Measurements from ENCODE around the gene MAP2K5.

DNA sequence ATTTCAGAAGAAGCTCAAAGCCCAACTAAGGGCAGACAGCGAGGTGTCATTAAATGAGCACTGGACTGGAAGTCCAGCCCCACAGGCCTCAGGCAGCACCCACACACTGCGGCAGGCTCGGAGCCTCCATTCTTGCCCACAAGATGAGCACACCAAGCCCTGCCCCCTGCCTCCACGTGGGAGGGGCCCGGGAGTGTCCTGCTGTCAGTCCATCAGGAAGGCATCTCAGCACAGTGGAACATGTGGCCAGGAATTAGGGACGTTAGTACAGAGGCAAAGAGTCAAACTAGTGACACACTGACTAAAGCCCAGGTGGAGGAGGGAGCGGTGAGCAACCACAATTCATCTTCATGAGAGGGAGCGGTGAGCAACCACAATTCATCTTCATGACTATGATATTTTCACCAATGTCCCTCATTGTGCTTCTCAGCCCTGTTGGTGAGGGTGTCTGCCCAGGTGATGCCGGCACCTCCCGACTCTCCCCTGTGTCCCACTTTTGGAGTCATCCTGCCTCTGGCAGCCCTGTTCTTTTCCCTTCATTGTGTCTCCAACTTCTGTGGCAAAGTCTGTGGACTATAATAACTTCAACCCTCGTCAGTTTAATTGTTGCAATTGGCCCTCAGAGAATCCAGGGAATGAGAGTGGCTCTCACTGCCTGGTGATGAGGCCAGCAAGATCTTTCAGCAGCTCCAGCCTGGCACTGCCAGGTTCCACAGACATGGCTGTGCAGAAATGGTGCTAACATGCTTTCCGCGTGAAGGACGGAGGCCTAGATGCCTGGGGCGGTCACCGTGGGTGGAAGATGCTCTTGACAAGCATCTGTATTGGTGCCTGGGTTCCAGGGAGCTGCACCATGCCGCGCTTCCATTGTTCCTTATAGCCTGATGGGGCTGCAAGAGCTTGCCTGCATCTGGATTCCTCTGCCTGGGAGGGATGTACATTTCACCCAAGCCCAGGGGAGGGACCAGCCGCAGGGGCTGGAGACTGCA, 259.7 kb downstream of the MAP2K5 start:
- TF ChIP-seq, protein P1, sequence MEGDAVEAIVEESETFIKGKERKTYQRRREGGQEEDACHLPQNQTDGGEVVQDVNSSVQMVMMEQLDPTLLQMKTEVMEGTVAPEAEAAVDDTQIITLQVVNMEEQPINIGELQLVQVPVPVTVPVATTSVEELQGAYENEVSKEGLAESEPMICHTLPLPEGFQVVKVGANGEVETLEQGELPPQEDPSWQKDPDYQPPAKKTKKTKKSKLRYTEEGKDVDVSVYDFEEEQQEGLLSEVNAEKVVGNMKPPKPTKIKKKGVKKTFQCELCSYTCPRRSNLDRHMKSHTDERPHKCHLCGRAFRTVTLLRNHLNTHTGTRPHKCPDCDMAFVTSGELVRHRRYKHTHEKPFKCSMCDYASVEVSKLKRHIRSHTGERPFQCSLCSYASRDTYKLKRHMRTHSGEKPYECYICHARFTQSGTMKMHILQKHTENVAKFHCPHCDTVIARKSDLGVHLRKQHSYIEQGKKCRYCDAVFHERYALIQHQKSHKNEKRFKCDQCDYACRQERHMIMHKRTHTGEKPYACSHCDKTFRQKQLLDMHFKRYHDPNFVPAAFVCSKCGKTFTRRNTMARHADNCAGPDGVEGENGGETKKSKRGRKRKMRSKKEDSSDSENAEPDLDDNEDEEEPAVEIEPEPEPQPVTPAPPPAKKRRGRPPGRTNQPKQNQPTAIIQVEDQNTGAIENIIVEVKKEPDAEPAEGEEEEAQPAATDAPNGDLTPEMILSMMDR (conservative IDR thresholded peaks at IDR 0.05 in 1 of 2, IDR thresholded peaks at IDR 0.05 in 1 of 2; ENCODE audit: extremely low read depth in 1 of 2, insufficient read depth in 1 of 2, low read depth in 1 of 2, low read length in 2 of 2) = no peak
- no peak for TF ChIP-seq EZH2 (IDR thresholded peaks at IDR 0.05; ENCODE audit: borderline replicate concordance, low read length)
